ENCODE measurements around the gene TTC29.

- TF ChIP-seq CTCF (conservative IDR thresholded peaks at IDR 0.05; ENCODE audit: low read depth, low read length): no peak
- TF ChIP-seq EZH2 (IDR thresholded peaks at IDR 0.05; ENCODE audit: borderline replicate concordance, low read depth, low read length, poor library complexity, severe bottlenecking): no peak
Observed at GRCh38 chr4:146915132-146915531, 30.5 kb downstream of the TTC29 start.

Data from A673 (cell line).